Ammon's horn (tissue), 1 donor: ENCODE data around the gene OSTN.

ENCODE experiments used
- DNase-seq: peaks from one replicate; pipeline ENCODE4 v3.0.0-alpha.2; 2016; ENCODE audit warnings: low spot score

Gene OSTN

GRCh38 chr3:191313296-191313695 is 114.3 kb downstream of the OSTN start:
- DNase-seq, result no peak

- no peak for DNase-seq
Measured at GRCh38 chr3:191314109-191314728, 115.2 kb downstream of the OSTN start.
